HG02885 (cell line): ENCODE measurements around the gene CFAP99.
"Not testable (repeated sequence)": the region's sequence is repeated elsewhere in the genome, so short reads cannot be mapped to it uniquely, and the experiment has no call there.

Experiments
- ATAC-seq: cut with Tn5 transposase; IDR thresholded peaks from one replicate; pipeline ENCODE4 v1.9.1; 2021; ENCODE audit warnings: mild to moderate bottlenecking; ENCODE audit not compliant: unreplicated experiment, poor library complexity

The CFAP99 gene

DNA sequence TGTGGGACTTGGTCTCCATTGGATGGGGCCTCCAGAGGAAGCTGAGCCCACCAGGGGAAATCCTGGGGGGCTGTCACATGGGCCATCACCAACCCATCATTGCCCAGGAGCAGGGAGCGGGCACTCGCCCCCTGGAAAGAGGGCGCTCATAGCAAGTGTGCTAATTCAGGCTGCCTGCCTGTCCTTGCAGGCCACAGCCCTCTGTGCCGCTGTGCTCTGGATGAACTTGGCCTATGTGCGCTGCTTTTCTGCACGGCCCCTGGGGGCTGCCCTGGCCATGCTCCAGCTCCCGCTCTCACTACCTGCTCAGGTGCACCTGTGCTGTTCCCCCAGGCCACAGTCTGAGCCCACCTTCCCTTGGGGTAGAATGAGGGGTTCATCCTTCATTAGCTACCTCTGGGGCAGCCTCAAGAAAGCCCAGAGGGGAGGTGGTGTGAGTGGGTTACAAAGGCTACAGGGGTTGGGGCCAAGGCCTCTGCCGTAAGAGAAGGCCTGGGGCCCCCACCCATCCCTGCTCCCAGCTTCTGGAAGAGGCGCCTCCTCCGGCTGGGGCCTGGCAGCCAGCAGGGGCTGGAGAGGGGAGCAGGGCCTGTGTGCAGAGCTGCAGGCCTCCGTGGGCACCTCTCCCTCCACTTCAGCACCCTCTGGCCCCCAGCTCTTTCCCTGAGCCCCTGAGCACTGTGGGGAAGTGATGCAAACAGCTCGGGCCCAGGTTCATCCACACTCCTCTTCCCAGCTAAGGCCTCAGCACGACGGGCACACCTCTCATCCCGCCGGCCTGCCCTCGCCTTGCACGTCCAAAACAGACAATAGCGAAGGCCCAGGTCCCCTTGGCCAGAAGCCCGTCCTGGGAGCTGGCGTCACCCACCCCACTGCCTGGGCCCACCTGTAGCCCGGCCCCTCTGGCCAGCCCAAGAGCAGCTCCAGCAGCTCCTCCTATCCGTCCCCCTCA lies 8.9 kb downstream of the CFAP99 start:
- no peak for ATAC-seq

DNA sequence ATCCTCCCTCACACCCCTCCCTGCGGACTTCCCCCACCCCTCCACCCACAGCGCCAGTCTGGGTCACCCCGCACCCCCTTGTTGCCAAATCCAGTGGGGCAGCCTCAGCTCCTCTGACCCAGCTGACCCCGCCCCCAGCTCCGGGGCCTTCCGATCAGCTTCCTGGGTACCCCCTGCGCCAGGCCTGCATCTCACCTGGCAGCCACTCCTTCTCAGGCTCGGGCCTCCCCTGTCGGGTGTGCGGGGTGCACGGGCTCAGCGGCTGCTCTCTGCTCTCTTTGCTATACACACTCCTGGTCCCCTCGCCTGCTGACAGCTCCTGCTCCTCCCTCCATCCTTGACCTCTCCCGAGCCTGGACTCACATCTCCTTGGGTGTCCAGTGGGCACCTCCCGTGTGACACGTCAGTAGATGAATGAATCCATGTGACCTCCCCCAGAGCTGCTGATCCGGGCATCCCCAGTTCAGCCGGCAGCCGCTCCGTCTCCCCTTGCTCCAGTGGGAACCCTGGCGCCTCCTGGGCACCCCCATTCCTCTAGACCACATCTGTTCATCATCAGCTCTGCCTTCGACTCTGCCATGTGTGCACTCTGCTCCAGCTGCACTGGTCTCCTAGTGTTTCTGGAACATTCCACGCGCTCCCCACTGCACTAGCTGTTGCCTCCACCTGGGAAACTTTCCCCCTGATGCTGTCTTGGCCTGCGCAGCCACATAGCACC lies 9.9 kb downstream of the CFAP99 start:
- no peak for ATAC-seq

DNA sequence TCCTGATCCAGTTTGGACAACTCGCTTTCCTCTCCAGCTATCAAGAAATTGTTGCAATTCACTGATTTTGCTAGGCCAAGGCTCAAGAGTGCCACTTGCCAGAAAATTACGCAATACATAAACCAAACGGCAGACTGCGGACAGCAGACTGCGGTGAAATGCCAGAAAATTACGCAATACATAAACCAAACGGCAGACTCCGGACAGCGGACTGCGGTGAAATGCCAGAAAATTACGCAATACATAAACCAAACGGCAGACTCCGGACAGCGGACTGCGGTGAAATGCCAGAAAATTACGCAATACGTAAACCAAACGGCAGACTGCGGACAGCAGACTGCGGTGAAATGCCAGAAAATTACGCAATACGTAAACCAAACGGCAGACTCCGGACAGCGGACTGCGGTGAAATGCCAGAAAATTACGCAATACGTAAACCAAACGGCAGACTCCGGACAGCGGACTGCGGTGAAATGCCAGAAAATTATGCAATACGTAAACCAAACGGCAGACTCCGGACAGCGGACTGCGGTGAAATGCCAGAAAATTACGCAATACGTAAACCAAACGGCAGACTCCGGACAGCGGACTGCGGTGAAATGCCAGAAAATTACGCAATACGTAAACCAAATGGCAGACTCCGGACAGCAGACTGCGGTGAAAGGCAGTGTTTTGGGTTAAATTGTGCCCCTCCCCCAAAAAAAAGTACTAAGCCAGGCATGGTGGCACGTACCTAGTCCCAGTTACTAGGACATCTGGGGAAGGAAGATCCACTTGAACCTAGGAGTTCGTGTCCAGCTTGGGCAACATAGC lies 11.4 kb downstream of the CFAP99 start:
- ATAC-seq: not testable (repeated sequence)

DNA sequence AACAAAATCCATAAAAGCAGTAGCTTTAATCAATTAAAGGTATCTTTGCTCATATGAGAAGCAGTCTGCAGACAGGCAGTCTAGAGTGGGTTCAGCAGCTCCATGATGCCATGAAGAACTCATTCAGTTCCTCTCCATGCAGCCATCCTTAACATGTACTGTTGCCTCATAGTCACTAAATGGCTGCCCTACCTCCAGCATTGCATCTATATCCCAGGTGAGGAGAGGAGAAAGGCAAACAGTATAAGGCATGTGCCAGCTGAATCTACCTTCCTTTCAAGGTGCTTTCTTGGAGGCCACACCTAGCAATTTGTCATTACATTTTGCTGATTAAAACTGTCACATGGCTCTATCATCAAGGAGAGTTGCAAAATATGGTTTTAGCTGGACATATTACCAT lies 13.2 kb downstream of the CFAP99 start:
- no peak for ATAC-seq

DNA sequence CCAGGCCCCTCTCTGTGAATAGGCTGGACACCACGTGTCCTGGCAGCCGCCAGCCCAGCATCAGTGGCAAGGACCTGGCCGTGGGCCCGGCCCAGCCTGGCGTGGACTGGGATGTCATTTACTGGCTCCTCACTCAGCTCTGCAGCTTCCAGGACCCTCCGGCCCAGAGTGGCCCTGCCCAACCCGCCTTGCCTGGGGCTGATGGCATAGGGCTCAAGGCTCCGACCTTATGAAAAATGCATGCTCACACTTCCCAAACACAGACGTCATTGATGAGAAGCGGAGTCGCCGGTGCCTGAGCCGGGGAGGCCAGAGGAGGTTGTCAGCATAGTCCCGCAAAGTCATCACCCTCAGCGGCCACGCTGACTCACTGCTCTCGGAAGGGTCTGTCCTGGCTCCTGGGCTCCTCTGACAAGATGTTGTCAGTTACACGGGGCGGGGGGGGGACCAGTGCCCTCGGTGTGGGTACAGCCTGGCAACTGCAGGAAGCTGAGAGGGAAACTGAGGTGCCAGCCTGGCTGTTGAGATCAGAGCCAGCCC lies 14.3 kb downstream of the CFAP99 start:
- no peak for ATAC-seq

DNA sequence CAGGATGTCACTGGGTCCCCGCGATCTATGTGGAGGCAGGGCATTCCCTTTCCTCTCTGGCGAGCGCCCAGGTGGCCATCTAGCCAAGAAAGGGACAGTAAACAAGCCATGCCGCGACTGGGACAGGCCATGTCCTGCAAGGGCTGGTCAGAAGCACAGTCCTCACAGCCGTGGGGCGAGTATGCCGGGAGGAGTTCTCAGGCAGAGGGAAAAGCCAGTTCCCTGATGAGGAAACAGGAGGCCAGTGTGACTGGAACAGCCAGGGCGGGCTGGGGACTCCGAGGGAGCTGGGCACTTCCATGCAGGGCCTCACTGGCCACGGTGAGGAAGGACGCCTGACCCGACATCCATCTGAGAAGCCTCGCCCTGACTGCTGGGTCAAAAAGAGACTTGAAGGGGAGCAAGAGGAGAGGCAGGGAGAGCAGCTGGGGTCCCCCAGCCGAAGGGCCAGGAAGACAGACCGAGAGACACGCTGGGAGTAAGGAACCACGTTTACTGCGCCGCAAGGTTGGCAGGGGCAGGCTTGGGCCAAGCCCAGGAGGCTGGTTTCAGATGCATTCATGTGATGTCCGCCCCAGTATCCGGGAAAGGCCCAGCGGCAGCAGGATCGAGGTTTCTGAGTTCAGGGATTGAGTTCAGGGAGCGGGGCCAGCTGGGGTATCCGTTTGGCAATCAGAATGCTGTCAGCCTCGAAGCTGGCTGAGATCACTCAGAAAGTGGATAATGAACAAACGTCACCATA lies 15.0 kb downstream of the CFAP99 start:
- no peak for ATAC-seq

DNA sequence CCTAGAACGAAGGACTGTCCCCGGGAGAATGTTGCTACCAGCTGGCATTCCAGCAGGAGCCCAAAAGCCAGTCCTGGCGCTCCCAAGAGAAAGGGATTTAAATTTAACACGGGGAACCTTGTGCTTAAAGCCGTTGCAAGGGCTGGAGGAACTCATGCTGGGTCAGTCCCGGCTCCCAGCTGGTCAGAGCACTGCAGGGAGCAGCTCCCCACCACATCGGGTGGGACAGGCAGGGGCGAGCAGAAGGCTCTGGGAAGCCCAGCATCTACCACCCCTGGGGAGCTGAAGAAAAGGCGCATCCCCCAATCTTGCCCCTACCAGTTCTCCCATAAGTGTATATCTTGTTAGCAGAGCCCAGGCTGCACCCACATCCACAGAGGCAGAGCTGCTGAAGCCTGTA lies 15.7 kb downstream of the CFAP99 start:
- ATAC-seq: no peak

DNA sequence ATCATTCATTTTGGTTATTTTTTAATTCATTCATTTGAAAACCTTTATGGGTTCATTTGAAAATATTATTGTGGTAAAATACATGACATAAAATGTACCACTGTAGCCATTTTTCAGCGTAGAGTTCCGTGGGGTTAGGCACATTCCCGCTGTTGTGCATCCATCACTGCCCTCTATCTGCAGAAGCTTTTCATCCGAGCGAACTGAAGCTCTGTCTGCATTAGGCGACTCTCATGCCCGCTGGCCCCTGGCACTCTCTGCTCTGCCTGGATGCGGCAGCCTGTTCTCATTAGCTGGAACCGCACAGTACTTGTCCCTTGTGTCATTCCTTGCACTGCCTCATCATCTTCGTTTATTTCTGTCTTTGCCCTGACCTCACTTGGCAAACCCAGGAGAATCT lies 17.5 kb downstream of the CFAP99 start:
- no peak for ATAC-seq

DNA sequence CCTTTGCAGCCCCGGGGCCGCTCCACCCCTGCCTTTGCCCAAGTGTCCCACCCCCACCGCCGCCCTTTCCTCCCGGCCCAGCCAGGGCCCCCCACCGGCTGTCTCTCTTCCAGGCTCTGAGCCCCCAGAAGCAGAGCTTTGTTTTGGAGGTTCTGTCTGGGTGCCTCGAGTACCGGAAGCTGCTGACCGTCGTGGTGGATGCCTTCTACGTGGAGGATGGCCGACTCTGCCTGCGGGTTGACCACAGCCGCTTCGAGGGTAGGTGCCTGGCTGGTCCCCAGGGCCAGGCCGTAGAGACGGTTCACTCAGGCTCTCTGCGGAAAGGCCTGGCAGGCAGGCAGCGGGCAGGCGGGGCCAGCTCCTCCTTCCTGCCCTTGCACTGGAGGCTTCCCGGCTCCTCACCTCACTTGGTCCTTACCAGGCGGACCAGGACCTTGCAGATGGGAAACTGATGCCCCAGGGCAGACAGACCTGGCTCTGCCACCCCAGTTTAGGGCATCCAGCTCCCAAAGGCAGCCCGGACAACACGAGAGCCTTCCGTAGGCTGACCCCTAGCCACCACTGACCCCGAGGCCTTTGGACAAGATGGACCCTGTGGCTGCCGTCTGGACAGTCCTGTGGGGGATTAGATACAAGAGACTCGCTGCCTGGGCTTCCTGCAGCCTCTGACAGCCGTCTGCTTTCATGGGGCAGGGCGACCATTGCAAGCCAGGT lies 18.2 kb downstream of the CFAP99 start:
- ATAC-seq: no peak

DNA sequence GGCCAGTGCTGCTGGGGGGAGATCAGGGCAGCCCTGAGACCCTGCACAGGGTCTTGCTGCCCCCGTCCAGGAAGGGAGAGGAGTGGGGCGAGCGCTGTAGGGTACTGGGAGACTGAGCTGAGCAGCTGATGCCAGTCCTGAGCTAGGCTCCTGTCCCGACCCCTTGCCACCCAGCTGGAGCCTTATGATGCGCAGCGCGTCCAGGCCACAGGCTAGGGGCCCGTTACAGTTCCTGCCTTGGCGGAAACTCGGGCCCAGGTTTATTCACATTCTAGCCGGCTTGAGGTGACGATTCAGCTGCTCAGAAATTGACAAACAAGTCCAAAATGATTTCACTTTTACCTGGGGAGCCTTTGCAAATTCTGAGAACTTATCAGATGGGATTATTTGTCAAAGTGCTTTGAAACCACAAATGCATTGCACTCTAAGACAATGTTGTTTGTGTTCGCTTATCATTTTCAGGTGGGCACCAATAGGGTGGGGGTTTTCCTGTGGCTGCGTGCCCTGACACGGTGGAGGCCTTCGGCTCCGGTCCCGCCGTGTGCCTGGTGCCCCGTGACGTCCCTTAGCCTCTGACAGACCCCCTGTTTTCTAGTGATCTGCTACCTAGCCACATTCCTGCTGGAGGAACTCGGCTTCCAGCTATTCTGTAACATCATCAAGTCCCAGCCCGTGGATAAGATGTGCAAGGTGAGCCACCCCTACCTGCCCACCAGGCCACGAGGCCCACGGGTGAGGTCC lies 18.9 kb downstream of the CFAP99 start:
- ATAC-seq: no peak

DNA sequence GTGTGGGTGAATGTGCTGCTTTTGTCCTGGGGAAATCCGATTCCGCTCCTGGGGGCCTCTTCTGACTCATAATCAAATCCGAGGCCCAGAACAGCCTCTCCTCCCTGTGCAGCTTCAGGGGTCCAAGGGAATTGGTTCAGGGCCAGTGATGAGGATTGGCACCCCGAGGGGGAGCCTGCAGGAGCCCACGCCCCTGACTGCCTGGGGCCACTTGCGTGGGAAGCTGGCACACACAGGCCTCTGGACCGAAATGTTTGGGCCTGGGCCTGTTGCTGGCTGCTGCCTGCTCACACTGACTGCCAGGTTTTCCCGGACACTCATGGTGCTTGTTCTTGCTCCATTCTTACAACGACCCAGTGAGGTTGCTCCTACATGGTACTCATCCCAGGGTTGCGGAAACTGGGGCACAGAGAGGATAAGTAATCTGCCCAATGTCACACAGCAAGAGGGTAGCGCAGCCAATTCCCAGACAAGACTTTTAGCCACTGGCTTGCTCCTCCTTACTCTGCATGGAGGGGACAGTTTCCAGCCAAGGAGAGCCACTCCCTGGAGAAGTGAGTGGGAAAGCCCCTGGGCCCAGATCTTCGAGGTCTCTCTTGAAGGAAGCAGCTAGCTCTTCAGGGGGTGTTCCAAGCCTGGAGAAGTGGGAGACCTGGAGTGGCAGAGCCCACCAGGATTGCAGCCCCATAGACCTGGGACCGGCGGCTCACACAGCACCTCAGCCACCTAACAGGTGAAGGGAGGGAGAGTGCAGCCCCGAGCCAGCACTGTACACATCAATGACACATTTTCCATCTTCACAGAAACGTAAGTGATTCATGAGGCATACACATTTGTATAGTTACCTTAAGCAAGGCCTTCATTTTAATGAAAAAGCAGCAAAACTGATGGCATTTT lies 20.3 kb downstream of the CFAP99 start:
- ATAC-seq: no peak

DNA sequence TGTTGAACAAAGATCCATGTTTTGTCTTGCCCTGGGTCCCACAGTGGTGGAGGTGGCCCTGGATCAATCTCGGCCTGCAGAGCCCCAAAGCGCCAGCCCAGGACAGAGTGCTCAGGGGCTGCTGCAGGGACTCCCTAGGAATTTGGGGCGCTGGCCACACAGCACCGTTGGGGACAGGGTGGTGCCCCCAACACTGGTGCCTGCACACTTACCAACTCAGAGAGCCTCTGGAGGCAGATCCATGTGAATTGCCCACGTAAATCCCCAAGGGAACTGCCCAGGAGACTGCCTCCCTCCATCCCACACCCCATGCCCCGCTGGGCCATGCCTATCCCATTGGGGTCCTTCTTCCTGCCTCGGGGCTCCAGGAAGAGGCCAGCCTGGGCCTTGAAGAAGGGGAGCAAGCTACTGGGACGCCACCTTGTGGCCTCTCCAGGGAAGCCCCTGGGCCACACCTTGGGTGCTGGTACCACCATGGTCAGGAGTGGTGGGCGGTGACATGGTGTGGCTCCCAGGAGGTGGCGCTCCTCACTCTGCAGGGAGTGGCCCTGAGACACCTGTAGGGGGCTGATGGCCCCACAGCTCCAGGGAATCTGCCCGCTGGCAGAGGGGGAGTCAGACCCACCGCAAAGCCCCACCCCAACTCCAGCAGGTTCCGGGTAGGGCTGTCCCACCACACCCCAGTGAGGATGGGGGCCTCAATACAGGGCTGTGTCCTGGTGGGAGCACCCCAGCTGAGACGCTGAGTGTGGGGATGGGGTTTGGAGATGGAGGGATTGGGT lies 22.8 kb downstream of the CFAP99 start:
- peak; percentile 91 for ATAC-seq

DNA sequence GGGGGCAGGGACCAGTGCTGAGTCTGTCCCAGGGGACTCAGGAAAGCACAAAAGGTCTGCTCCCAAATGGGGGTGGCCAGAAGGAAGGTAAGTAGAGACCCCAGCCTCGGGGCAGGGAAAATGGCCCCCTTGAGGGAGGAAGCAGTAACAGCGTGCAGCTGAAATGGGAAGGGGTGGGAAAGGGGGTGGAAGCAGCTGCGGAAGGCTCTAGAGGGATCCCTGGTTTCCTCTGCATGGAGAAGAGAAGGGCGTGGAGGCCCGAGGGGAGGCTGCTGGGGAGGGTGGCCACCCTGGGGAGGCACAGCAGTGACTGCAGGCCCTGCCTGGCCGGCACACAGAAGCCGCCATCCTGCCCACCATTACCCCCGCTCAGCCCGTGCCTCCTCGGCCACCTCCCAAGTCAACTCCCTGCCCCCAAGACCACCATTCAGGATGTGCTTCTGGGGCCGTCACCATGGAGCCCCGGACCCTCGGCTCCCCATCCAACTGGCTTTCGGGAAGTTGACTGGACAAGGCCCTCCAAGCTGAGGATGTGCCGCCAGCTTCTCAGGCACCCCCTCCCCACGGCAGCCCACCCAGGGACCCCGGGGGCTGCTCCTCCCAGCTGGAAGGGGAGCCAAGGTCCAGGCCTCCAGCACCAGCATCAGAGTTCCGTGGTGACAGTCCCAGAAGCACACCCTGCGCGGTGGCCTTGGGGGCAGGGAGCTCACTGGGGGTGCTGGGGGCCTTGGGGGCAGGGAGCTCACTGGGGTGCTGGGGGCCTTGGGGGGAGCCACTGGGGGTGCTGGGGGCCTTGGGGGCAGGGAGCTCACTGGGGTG lies 23.6 kb downstream of the CFAP99 start:
- ATAC-seq: no peak

DNA sequence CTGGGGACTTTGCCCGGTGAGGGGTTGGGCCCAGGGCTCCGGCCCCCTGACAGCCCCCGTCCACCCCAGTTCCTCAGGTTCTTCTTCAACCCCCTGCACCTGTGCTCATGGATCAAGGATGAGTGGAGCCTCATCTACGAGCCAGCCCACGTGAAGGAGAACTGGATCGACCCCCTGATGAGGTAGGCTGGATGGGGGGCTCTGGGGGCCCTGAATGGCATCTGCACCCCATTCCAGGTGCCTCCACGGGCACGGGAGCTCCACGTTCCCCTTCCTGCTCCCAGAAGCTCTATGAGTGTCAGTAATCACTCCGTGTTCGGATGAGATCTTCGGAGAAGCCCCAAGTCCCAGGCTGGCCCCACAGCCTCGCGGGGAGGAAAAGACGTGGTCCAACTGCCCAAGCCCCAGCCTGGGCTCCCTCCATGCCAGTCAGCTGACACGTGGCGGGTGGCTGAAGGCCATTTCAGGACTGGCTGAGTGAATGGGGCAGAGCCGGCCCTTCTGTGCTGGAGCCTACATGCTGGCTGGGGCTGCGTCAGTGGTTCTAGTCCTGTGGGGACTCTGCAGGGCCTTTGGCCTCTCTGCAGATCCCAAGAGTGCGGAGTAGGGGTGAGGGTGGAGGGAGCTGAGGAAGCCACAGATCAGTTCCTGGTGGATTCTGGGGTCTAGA lies 24.4 kb downstream of the CFAP99 start:
- no peak for ATAC-seq

DNA sequence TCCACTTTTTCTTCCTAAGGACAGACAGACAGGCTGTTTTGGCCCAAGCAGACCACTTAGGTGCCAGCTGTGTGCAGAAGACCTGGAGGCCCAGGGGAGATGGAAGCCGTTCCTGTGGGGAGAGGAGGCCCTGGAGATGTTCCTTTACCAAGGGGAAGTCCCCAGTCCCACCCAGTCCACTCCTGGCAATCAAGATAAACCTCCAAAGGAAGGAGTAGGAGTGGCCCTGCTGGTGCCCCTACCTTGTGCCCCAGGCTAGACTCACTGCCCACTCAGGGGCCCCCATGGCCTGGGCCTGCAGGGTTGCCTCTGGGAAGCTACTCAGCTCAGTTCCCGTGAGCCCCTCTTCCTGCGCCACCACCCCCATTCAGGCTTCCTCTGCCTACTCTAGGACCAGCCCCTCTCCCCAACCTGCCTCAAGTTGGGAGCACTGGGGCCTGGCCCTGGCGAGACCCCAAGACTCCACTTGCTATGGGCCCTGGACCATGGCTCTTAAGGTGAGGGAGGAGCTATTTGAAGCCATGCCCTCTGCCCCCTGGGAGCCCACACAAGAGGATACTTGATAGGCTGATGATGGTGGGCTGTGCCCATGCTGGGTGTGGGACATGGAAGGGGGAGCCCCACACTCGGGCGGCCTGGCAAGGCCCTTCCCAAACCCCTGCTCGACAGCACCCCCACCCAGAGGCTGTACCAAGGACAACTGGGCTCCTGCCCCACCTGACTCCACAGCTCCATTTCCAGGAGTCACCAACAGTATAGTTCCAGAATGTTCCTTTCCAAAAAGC lies 25.4 kb downstream of the CFAP99 start:
- ATAC-seq: no peak
